Nephron (organoid): ENCODE data around the gene FARP2.
"Not testable (repeated sequence)": the region's sequence is repeated elsewhere in the genome, so short reads cannot be mapped to it uniquely, and the experiment has no call there.

Source experiments
- H3K27ac Mint-ChIP-seq, 3 experiments: 2 replicates each; pipeline ENCODE4 v1.8.0; 2020; ENCODE audit warnings: mixed read lengths in 3 of 3, mild to moderate bottlenecking in 2 of 3, moderate library complexity in 1 of 3
- H3K27me3 Mint-ChIP-seq: 2 replicates; pipeline ENCODE4 v1.8.0; 2021; ENCODE audit warnings: low read depth, mild to moderate bottlenecking, moderate library complexity, mixed read lengths
- H3K36me3 Mint-ChIP-seq: 2 replicates; pipeline ENCODE4 v1.8.0; 2020; ENCODE audit warnings: low read depth, mixed read lengths
- H3K4me1 Mint-ChIP-seq: 2 replicates; pipeline ENCODE4 v1.8.0; 2020; ENCODE audit warnings: mixed read lengths
- H3K4me3 Mint-ChIP-seq, 3 experiments: 2 replicates each; pipeline ENCODE4 v1.8.0; 2020; ENCODE audit warnings: mild to moderate bottlenecking in 3 of 3, mixed read lengths in 3 of 3, moderate library complexity in 2 of 3
- H3K9me3 Mint-ChIP-seq: 2 replicates; pipeline ENCODE4 v1.8.0; 2020; ENCODE audit warnings: mixed read lengths
- TF ChIP-seq, protein P1 (sequence below), 3 experiments: fragments of 200-600 bp; sonication (generic); IDR thresholded peaks; one replicate each; pipeline ENCODE4 v1.5.0; 2021; ENCODE audit warnings: antibody characterized with exemption in 3 of 3; ENCODE audit not compliant: unreplicated experiment in 3 of 3

The FARP2 gene

DNA sequence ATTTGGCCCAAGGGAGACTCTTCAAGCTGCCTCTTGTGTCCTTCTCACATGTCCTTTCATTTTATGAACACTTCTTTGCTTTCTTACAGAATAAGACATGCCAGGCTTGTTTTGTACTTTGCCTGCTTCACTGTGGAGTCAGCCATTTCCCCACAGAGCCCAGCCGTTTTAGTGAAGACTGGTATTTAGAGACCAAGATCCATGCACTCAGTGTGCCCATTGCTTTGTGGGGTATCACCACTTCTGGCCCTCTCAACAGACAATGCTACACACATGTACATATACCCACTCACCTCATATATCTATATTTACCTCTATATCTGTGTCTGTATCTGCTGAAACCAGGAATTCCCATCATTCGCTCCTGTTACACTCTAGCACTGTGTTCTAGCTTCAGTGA lies 74.1 kb downstream of the FARP2 start:
- no peak overlapping the region for H3K4me3 Mint-ChIP-seq
- H3K27ac Mint-ChIP-seq: no peak overlapping the region
- TF ChIP-seq, protein P1, sequence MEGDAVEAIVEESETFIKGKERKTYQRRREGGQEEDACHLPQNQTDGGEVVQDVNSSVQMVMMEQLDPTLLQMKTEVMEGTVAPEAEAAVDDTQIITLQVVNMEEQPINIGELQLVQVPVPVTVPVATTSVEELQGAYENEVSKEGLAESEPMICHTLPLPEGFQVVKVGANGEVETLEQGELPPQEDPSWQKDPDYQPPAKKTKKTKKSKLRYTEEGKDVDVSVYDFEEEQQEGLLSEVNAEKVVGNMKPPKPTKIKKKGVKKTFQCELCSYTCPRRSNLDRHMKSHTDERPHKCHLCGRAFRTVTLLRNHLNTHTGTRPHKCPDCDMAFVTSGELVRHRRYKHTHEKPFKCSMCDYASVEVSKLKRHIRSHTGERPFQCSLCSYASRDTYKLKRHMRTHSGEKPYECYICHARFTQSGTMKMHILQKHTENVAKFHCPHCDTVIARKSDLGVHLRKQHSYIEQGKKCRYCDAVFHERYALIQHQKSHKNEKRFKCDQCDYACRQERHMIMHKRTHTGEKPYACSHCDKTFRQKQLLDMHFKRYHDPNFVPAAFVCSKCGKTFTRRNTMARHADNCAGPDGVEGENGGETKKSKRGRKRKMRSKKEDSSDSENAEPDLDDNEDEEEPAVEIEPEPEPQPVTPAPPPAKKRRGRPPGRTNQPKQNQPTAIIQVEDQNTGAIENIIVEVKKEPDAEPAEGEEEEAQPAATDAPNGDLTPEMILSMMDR (IDR thresholded peaks at IDR 0.05; ENCODE audit: unreplicated experiment in 3 of 3): no peak
- H3K9me3 Mint-ChIP-seq: peaks cover 7% of the 10 kb centered on the region
- no peaks in the 10 kb centered on the region for H3K27me3 Mint-ChIP-seq
- no peaks in the 10 kb centered on the region for H3K4me1 Mint-ChIP-seq
- peaks cover 69% of the 10 kb centered on the region for H3K36me3 Mint-ChIP-seq

DNA sequence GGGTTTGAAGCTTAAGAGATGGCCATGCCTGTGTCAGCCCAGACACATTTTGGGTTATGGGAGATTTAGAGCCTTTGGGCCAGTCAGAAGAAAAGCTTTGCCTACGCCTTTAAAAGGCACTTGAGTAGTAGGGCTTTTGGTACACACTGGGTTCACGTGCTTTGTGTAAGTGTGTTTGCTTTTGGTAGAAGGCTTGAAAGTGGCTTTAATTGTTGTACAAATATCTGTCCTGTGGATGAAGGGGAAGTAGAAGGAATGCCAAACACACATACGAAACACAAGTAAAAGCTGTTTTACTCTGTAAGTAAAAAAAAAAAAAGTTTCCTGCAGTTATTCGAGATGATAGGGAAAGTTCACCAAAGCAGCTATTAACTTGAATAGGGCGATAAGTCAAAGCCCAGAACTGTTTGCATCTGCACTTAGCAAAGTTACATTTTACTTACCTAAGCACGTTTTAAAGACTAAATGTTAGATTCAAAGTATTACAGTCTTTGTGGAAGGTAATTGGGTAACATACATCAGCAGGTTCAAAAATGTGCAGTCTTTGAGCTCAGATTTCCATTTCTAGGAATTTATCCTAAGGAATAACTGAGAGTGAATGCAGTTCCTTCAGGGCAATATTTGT lies 76.9 kb downstream of the FARP2 start:
- H3K4me1 Mint-ChIP-seq: peaks cover 7% of the 10 kb centered on the region
- peaks cover 70% of the 10 kb centered on the region for H3K36me3 Mint-ChIP-seq
- H3K27ac Mint-ChIP-seq: no peak overlapping the region
- H3K27me3 Mint-ChIP-seq: no peaks in the 10 kb centered on the region
- TF ChIP-seq, protein P1 (IDR thresholded peaks at IDR 0.05; ENCODE audit: unreplicated experiment in 3 of 3): no peak
- peaks cover 6% of the 10 kb centered on the region for H3K9me3 Mint-ChIP-seq
- H3K4me3 Mint-ChIP-seq: no peak overlapping the region

DNA sequence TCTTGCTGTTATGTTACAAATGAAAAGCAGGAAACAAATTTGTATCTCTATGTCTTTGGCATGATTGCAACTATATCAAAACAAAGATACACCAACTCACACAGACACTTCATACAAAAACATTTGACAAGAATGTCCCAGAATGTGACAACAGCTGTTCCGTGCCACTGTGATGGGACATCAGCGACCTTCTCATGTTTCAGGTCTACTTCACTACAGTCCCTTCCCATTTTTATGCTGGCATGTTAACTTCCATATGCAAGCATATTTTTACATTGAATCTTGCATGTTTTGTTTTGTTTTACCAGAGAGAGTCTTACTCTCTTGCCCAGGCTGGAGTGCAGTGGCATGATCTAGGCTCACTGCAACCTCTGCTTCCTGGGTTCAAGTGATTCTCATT lies 81.1 kb downstream of the FARP2 start:
- Mint-ChIP-seq H3K27ac (peak overlapping the region in 1 of 3 experiments; percentile 46), H3K4me1 (peaks cover 7% of the 10 kb centered on the region), H3K9me3 (no peaks in the 10 kb centered on the region), H3K27me3 (no peaks in the 10 kb centered on the region), H3K4me3 (no peak overlapping the region), H3K36me3 (peaks cover 48% of the 10 kb centered on the region)
- TF ChIP-seq, protein P1 (IDR thresholded peaks at IDR 0.05; ENCODE audit: unreplicated experiment in 3 of 3): no peak

DNA sequence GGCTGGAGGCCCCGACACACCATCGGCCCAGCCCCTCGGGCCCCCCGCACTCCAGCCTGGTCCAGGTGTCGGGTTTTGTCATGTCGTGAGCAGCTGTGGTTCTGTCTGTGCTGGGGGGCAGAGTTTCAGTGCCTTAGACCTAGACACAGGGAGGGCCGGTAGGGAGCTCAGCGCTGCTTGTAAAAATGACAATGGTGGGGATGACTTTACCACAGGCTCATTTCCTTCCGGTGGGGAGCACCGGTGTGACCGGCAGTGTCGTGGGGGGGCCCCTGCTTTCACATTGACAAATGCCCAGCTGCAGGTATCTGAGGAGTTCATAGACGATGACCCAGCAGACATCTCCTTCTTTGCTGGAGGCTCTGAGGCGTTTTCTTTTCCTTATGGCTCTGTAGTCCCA lies 85.4 kb downstream of the FARP2 start:
- H3K9me3 Mint-ChIP-seq: no peaks in the 10 kb centered on the region
- TF ChIP-seq, protein P1 (IDR thresholded peaks at IDR 0.05; ENCODE audit: unreplicated experiment in 3 of 3): no peak
- H3K36me3 Mint-ChIP-seq: peaks cover 38% of the 10 kb centered on the region
- no peak overlapping the region for H3K27ac Mint-ChIP-seq
- peaks cover 7% of the 10 kb centered on the region for H3K4me1 Mint-ChIP-seq
- H3K27me3 Mint-ChIP-seq: no peaks in the 10 kb centered on the region
- no peak overlapping the region for H3K4me3 Mint-ChIP-seq

DNA sequence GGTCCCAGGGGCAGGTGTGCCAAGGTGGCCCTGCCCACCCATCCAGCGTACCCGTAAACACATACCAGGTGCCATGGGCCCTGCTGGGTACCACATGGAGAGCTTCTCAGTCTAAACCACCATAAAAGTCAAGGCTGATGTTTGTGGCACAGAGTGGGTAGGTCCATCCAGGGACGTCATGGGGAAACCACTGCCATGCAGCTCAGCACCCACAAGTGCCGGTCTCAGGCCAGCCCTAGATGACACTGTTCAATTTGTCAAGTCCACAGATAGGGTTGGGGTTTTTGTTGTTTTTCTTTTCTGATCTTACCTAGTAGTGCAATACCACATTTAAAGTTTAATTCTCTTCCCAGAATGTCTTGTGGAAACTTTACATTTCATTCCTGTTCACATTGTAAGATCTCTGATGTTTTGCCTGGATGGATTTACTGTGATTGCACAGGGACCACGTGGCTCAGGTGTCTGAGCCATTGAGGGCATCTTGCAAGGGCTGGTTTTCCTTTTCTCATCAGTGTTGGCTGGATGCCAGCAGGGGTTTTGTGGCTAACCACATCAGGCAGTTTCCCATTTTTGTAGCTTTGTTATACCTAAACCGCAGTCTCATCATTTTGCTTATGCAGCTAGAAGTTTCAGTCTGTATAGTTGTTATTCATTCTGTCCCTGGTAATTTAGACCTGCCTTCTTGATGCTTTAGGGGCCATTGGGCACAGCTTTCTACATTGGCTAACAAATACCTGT lies 87.6 kb downstream of the FARP2 start:
- TF ChIP-seq, protein P1 (IDR thresholded peaks at IDR 0.05; ENCODE audit: unreplicated experiment in 3 of 3): no peak
- no peak overlapping the region for H3K4me3 Mint-ChIP-seq
- no peaks in the 10 kb centered on the region for H3K4me1 Mint-ChIP-seq
- H3K27me3 Mint-ChIP-seq: no peaks in the 10 kb centered on the region
- H3K9me3 Mint-ChIP-seq: no peaks in the 10 kb centered on the region
- no peak overlapping the region for H3K27ac Mint-ChIP-seq
- peaks cover 27% of the 10 kb centered on the region for H3K36me3 Mint-ChIP-seq

DNA sequence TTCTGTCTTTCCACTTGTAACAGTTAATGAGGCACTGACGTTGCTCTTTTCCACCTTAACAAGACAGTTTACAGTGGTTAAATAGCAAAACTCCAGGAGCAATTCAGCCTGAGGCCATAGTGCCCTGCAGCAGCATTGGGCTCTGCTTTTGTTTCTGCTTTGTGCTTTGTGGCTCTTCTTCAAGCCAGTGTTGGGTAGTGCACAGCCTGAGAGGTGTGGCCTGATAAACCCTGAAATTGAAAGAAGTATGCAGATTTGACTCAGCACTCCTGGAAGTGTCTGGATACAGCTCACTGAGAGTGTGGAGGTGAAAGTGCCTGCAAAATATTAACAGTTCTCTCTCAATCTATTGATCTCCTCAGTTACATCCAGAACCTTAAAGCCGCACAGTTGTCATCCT lies 89.3 kb downstream of the FARP2 start:
- Mint-ChIP-seq H3K4me3 (no peak overlapping the region), H3K27ac (no peak overlapping the region), H3K27me3 (no peaks in the 10 kb centered on the region), H3K4me1 (no peaks in the 10 kb centered on the region), H3K9me3 (no peaks in the 10 kb centered on the region), H3K36me3 (peaks cover 21% of the 10 kb centered on the region)
- TF ChIP-seq, protein P1 (IDR thresholded peaks at IDR 0.05; ENCODE audit: unreplicated experiment in 3 of 3): no peak

DNA sequence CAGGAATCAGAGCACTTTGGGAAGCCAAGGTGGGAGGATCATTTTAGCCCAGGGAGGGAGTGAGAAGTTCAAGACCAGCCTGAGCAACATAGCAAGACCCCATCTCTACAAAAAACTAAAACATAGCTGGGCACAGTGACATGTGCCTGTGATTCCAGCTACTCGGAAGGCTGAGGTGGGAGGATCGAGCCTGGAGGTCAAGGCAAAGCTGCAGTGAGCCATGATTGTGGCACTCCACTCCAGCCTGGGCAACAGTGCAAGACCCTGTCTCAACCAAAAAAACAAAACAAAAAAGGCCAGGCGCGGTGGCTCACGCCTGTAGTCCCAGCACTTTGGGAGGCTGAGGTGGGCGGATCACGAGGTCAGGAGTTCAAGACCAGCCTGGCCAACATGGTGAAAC lies 94.0 kb downstream of the FARP2 start:
- not testable (repeated sequence) for H3K27ac Mint-ChIP-seq, H3K27me3 Mint-ChIP-seq, H3K9me3 Mint-ChIP-seq, H3K36me3 Mint-ChIP-seq, H3K4me3 Mint-ChIP-seq
- H3K4me1 Mint-ChIP-seq: peaks cover 12% of the 10 kb centered on the region
